HG03039 (cell line): Measurements from ENCODE around the gene TMPRSS7.
"Not testable (repeated sequence)": the region's sequence is repeated elsewhere in the genome, so short reads cannot be mapped to it uniquely, and the experiment has no call there.

ENCODE experiments used
- ATAC-seq: cut with Tn5 transposase; IDR thresholded peaks from one replicate; pipeline ENCODE4 v1.9.1; 2021; ENCODE audit warnings: mild to moderate bottlenecking, moderate library complexity; ENCODE audit not compliant: unreplicated experiment

Gene TMPRSS7

DNA sequence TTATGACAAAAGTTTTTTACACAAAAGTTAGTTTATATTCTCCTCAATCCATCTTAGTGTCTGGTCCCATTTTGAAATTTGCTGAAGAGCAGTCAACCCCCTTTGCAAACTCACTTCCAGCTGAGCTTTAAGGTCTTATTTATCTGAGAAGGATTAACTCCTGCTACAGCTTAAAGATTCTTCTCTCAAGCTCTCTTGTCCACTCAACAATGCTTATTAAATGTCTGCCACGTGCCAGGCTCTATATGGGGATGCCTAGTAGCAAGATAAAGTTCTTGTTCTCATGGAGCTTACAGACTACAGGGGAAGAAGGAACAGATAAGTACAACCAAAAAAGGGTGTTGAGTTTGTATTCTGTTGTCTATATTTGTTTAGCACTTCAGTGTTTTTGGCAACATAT is 18.7 kb downstream of the TMPRSS7 start:
- ATAC-seq = no peak

DNA sequence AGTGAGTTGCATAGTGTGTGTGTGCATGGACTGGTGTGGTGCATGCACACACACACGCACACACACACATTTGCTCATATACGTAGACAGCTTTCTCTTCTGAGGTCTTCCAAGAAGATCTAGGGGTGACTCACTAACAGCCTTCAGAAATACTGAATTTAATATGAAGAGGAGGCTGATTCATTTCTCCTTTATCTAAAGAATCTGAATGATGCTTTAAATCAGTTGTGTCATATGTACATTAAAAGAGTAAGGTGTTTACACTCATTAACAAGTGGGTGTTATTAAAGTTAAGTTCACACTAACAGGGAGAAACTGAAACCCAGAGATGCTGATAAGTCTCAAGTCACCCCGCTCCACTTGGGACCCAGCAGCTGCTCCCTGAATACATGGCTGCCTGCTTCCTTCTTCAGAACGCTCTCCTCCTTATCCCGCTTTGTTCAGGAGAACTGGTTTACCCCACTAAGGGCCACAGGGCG is 22.0 kb downstream of the TMPRSS7 start:
- ATAC-seq = no peak

DNA sequence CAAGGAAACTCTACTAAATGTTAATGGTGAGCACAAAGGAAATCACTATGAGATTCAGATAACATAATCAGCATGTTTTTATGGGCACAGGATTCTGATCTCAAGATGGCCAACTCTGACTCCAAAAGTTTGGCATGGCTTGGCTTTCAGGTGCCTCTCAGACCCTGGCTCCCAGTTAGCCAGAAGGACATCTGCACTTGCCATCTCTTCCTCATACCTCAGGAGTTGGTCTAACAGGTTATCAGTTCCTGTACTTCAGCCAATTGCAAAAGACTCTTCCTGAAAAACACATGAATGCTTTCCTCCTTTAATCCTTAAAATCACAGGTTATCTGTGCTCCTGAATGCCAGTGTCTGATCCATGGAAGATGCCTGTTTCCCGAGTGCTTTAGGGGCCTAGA is 25.0 kb downstream of the TMPRSS7 start:
- no peak for ATAC-seq

DNA sequence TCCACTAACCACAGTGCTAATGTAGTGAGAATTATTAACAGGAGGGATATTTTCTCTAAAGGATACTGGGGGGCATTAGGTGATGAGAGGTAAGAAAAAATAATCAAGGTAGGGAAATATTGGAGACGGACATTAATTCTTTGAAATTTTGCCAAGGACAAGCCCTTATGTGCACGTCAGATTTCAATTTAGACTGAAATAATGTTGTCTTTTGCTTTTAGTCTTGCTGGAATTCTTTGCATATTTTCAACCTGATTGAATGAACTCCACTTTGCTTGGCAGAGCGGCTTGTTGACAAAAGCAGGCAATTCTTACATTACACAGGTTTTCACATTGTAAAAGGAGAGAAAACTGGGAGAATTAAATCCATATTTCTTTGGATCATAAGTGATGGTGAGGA is 26.6 kb downstream of the TMPRSS7 start:
- no peak for ATAC-seq

DNA sequence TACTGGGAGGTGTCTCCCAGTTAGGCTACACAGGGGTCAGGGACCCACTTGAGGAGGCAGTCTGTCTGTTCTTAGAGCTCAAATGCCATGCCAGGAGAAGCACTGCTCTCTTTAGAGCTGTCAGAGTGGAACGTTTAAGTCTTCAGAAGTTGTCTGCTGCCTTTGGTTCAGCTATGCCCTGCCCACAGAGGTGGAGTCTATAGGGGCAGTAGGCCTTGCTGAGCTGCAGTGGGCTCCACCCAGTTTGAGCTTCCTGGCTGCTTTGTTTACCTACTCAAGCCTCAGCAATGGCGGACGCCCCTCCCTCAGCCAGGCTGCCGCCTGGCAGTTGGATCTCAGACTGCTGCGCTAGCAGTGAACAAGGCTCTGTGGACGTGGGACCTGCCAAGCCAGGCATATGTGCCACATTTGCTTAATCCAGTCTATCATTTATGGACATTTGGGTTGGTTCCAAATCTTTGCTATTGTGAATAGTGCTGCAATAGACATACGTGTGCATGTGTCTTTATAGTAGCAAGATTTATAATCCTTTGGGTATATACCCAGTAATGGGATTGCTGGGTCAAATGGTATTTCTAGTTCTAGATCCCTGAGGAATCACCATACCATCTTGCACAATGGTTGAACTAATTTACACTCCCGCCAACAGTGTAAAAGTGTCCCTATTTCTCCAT is 38.0 kb downstream of the TMPRSS7 start:
- not testable (repeated sequence) for ATAC-seq

DNA sequence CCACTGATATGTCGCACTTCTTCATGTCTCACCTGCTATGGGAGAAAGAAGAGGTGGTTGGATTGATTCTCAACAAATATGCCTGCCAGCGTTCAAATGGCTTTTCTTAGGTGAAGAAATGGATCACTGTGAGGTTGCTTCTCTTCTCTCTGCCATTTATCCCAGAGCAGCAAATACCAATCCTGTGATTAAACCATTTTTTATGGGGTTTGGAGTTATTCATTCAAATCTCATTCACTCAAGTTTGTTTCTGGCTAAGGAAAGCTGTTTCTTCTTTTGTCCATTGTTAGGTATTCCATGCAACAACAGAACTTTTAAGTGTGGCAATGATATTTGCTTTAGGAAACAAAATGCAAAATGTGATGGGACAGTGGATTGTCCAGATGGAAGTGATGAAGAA is 39.5 kb downstream of the TMPRSS7 start:
- ATAC-seq = no peak

DNA sequence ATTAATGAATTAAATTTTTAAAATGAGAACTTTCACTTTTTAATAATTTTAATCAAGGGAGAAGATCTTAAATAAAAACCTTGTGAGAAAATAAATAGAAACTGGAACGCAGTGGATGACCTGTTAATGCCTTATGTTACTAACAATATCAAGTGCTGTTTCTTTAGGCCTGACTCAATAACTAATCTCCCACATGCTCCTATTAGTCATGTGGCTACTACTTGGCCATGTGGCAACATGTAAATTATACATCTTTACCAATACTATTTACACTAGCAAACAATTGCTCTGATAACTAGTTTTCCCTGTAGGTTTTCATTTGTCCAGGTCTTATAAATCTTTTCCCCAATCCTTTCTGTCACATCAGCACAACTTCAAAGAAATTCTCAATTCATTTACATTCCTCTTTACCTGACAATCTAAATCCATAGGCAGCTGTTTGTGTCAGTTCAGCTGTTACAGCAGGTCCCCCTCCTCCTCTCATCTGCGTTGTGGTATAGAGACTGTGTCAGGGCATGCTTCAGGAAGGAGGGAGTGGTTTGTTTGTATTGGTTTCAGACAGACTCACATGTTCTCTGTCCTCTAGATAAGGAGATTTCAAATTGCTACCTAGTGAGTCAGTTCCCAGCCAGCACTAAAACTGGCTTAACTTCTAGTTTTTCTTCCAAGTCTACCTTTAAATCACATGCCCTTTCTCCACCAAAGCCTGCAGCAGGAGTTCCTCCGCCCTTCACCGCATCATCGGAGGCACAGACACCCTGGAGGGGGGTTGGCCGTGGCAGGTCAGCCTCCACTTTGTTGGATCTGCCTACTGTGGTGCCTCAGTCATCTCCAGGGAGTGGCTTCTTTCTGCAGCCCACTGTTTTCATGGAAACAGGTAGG is 40.3 kb downstream of the TMPRSS7 start:
- ATAC-seq = peak; percentile 80

DNA sequence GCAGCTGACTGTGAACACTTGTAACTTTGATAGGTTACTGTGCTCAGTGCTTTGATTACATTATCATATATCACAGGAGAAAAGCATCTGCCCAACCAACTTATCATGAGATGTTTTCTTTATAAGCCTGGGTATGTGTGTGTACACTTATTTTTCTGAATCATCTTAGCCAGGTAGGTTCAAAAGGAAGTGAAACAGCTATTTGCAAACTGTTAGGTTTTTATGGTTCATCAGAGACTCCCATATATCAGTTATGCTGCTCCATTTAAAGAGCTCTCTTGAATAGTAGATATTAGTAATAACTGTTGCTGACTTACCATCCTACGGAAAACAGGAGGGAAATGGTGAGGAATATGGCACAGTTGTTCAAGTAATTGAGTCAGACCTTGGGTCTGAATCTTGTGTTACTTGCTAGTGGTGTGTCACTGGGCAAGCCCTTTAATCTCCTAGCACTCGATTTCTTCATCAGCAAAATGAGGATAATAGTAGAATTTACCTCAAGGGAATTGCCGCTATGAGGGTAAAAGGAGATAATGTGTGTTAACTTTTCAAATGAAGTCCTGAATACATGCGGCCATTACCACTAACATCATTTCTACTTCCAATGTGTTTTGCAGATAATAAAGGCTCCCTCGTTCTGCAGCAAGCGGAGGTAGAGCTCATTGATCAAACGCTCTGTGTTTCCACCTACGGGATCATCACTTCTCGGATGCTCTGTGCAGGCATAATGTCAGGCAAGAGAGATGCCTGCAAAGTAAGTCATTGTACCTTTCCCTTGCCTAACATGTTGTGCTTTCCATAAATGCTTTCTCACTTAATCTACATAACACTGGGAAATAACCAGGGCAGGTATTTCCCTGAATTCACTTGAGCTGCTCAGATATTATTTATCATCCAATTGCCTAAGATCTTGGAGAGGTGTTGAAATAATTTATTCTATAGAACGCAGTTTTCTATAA is 43.9 kb downstream of the TMPRSS7 start:
- no peak for ATAC-seq

DNA sequence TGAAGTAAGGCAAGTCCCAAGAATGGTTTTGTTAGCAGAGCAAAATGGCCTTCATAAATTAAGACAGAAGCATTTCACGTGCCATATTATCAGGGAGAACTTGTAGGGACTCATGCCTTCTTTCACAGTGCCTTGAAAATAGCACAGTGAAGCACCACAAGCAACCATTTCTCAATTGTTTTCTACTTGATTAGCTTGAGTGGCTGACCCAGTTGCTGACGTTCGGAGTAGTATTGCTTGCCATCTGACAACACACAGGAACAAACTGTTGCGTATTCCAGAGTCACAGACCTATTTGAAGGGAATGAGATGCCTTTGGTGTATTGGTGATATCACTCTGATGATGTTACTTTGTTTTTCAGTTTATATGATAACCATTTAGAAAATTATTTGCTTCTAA is 48.7 kb downstream of the TMPRSS7 start:
- no peak for ATAC-seq

DNA sequence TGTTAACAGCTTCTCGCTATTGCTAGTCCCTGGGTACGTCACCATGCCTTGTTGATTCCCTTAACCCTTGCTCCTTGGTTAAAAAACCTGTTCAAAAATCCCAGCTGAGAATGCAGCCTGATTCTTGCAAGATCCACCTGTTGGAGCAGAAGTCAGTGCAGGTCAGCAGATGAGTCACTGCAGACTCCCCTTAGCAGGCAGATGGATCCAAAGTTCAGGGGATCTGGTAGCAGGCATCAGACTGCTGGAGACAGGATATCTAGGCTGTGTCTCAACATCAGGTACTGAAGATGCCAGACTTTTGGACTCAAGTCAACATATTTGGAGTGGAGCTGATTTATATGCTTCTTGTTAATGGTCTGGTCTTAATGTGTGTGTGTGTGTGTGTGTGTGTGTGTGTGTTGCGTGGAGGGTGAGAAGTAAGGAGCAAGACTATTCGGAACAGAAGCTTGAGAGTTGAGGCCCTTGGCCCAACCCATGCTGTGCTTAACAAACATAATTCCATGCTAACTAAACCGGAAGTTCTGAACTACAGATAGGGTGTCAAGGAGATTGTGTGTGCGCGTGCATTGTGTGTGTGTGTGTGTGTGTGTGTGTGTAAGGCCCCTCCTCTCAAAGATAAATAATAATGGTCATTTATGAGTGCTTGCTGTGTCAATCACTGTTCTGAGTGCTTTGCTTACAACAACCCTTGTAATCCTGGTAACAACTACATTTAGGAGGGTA is 50.6 kb downstream of the TMPRSS7 start:
- ATAC-seq = no peak

DNA sequence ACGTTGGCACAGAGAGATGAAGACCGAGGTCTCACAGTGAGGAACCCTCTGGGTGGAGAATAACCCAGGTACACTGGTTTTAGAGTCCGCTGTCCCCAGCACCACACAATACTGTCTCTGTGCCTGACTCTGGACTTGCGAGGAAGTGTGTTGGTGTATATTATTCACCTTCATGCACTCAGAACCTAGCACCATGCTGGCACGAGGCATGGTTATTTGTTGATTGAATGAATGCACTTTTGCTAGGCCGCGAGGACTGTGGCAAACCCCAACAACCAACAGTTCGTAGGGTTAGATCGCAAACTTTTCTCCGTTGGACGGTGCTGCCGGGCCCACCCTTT is 51.2 kb downstream of the TMPRSS7 start:
- no peak for ATAC-seq

DNA sequence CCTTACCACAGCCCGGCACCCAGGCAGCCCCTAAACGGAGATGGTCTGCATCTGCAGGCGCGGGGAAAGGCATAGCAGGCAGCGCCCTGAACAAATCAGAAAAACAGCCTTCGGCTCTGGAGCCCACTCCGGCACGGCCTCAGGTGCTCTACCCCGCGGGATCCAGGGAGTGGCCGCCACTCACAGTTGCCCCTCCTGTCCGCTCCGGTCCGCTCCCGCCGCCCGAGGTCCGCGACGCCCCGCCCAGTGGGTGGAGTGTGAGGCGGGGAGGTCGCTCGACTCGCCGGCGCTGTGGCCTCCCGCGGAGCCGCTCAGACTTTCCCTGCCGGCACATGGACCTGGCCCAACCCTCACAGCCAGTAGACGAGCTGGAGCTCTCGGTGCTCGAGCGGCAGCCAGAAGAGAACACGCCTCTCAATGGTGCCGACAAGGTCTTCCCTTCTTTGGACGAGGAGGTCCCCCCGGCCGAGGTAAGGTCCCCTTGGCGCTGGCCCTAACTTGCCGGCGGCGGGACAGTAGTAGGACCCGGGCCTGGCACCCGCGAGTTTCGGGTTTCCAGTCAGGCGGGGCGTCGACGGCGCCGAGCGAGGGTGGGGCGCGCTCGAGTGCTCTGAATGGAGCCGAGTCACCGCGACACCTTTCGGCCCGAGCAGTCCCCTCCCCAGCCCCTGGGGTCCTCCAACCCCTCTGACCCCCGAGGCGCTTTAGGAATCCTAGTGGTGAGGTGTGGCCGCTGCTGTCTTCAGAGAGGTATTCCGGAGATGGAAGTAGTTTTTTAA is 51.7 kb downstream of the TMPRSS7 start, which contains the start of gene C3orf52:
C3orf52 (plus strand) TSS at position 314 of the 779 bp plus-strand sequence; CDS start at position 333, 19 bp downstream.
- peak; percentile 89 for ATAC-seq

DNA sequence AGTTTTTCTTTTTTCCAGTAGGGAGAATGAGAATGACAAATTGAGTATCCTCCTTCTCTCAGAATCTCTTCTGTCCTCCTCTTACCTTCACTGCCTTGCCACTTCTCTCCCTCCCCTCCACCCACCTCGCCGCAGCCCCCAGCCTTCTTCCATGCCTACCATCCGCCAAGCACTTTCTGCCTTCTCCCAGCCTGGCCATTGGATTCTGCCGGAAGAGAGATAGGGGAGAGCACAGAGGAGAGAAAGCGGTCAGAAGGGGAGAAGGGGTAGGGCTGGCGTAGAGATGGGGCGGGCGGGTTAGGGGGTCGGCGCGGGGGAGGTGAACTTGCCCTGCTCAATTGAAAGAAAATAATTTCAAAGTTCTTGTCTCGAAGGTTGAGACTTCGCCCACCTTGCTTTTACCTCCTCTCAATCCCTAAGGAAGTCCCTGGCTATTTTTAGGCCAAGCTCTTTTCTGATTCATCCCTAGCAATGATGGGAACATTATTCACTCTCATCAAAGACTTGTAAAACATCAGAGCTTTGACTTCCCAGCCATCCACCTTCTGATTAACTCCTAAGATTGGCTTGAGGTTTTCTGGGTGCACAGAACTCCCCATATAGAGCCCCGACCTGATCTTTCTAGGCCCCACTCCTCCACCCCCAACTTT is 52.5 kb downstream of the TMPRSS7 start:
- ATAC-seq = no peak

DNA sequence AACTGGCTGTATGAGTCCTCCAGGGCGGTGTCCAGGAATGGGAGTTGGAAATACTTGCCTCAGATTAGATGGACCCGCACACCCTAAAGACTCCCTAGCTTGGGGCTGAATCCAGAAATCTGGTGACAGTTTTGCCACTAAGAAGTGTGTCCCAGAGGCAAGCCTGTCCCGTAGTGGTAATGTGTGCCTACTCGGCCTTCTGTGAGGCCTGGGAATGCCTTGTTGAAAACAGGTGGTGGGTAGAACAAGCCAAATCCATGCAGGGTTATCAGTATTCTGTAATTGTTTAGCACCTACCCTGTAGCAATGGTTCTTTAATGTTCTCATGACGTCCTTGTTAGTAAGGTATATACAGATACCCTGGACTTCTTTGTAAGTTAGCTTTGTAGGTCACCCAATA is 53.2 kb downstream of the TMPRSS7 start:
- no peak for ATAC-seq

DNA sequence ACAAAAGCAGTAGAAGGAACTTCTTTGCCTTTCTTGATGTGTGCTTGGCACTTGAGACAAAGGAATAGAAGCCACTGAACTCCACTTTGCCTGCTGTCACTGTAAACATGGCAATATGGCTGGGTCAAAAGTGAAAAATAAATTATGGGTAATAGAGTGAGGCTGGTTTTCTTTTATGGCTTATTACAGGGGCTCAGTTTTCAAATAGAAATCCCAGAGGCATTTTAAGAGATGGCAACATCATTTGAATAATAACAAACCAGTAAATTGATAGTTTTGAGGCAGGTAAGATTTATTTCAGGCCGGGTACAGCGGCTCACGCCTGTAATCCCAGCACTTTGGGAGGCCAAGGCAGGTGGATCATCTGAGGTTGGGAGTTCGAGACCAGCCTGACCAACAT is 54.4 kb downstream of the TMPRSS7 start:
- ATAC-seq = no peak

DNA sequence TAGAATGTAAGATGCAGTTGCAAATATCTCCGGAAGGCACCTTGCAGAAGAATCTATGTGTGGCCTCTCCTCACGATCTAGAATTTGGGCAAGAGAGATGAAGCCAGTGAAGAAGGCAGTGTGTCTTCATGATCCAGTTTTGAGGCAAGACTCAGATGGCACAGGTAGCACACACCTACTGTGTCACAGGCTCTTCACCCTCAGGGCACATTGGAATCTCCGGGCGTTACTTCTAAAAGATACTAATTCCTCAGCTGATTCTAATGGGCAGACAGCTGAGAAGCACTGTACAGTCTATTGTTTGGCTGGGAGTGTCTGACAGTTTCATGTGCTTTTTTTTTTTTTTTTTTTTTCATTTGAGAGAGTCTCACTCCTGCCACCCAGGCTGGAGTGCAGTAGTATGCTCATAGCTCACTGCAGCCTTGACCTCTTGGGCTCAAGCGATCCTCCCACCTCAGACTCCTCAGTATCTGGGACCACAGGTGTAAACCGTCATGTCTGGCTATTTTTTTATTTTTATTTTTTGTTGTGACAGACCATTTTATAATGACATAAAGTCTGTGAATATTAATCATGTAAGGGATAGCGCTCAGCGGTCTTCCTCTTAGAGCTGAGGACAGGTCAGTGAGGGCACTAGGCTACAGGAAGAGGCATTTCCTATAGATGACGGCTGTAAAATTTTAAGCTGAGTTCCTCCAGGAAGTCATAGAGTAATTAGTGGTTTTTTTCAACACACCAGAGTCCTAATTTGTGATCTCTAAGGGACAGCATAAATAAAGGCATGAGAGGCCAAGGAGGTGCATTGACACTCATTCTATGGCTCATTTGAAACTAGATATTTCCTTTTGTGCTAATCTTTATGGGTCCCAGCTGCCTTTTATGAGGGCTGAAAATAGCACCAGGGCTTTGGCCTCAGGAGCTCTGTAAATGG is 55.7 kb downstream of the TMPRSS7 start:
- ATAC-seq = no peak

DNA sequence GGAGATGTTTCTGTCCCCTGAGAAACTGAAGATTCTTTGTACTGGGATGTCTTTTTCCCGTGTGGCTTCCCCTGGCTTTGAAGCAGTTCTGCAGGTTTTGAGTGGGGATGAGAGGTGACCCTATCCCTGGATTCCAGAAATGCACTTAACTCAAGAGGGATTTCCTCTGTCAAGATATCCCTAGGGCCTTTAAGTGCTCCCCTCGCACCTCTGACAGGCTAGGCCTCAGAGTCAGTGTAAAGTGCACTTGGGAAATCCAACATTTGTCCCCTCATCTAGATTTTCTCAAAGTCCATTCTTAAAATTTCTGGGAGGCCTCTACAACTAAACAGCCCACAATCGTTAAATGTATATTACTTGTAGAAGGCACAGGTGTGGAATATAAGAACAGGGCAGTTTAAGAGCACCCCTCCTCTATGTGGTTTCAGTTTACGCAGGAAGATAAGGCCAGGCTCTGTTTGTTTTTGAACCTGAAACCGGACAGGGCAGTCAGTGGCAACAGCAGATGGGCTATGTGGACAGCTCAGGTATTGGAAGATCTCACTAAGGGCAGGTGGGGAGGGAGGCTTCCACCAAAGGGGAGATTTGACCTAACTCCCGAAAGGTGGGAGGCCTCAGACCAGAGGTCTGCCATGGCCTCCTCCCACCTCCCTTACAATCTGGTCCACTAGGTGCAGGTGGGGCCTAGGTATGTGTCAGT is 56.5 kb downstream of the TMPRSS7 start:
- ATAC-seq = no peak
